ENCODE results near the gene KTN1.

Gene KTN1

DNA sequence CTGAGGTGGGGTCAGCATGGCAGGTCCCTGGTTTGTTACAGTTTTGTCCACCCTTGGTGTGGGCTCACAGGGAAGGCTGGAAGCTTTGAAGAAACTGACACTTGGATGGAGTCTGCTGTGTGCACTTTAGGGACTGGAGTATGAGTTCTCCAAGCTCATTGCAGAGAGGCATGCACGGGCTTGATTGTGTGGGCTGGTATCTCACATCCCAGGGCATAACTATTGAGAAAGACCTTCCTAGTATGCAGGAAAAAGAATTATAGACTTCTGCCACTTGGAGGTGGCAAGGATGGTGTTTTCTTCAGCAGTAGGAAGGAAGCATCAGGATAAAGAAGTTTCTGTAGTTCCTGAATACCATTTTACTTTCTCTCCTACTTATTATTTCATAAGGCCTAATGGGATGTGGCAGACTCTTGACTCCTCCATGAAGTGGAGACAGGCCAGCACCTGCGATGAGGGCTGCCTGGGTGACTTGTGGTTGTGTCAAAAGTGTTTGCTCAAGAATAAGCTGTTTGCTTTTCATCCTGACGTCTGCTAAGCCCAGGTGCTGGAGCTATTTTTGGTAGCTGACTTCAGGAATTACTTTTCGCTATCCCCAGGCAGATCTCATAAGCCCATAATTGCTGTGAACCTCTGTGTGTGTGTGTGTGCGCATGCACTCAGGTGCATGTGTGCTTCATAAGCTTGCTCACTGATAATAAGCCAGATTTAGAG lies 125.8 kb downstream of the KTN1 start:
- TF ChIP-seq, protein P1, sequence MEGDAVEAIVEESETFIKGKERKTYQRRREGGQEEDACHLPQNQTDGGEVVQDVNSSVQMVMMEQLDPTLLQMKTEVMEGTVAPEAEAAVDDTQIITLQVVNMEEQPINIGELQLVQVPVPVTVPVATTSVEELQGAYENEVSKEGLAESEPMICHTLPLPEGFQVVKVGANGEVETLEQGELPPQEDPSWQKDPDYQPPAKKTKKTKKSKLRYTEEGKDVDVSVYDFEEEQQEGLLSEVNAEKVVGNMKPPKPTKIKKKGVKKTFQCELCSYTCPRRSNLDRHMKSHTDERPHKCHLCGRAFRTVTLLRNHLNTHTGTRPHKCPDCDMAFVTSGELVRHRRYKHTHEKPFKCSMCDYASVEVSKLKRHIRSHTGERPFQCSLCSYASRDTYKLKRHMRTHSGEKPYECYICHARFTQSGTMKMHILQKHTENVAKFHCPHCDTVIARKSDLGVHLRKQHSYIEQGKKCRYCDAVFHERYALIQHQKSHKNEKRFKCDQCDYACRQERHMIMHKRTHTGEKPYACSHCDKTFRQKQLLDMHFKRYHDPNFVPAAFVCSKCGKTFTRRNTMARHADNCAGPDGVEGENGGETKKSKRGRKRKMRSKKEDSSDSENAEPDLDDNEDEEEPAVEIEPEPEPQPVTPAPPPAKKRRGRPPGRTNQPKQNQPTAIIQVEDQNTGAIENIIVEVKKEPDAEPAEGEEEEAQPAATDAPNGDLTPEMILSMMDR (IDR thresholded peaks at IDR 0.05; ENCODE audit: insufficient read depth, low read depth, low read length, missing control alignments) = peak; percentile 31
- peak; percentile 91 for DNase-seq (ENCODE audit: low read depth)
- no peak overlapping the region for H3K4me3 ChIP-seq (ENCODE audit: low read length)

DNA sequence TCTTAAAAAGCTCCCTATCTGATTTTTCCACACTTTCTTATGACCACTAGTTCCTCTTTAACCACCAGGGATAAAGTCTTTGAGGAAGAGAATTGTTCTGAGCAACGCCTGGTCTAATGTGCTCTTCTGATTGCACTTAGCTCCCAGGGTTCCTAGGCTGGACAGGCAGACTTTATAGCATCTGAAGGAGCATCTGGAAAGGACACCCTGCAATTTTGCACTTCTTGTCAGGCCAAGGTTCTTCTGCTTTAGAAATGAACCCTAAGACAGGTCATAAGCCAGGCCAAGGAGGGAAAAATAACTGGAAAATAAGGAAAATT lies 126.3 kb downstream of the KTN1 start:
- TF ChIP-seq, protein P1 (IDR thresholded peaks at IDR 0.05; ENCODE audit: insufficient read depth, low read depth, low read length, missing control alignments) = no peak
- DNase-seq (ENCODE audit: low read depth) = no peak
- H3K4me3 ChIP-seq (ENCODE audit: low read length) = no peak overlapping the region

DNA sequence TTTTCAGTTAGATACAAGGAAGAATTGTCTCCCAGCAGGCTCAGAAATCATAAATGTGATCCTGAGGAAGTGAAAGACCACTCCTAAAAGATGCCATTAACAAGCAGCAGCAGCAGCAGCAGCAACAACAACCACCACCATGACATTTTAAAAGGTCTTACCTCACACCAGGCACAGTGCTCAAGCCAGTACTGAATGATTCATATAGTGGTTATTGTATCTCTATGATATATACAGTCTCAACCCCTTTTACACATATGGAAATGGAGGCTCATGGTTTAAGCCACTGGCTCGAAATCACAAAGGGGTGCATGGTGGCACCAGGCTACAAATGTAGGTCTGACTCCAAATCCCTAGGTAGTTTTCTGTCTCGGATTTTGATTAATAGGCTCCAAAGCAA lies 126.9 kb downstream of the KTN1 start:
- TF ChIP-seq, protein P1 (IDR thresholded peaks at IDR 0.05; ENCODE audit: insufficient read depth, low read depth, low read length, missing control alignments) = no peak
- peak; percentile 51 for DNase-seq (ENCODE audit: low read depth)
- H3K4me3 ChIP-seq (ENCODE audit: low read length) = no peak overlapping the region

DNA sequence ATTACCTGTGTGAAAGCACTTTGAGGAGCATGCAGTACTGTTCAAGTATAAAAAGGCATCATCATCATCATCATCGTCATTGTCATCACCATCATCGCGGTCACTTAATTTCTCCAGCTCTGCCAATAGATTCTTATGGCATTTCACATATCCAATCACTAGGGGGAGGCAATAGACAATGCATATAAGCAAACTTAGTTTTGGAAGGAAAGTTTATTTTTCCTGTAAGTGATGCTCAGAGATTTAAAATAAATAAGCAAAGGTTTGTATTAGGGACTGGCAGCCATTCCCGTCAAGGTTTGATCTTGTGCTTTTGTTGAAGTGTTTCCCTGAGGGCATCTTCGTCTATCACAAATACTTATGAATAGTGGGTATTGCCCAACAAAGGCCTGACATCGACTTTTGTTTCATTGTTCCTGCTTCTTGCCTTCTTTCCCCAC lies 127.4 kb downstream of the KTN1 start:
- DNase-seq (ENCODE audit: low read depth) = peak; percentile 66
- TF ChIP-seq, protein P1 (IDR thresholded peaks at IDR 0.05; ENCODE audit: insufficient read depth, low read depth, low read length, missing control alignments) = peak; percentile 71
- H3K4me3 ChIP-seq (ENCODE audit: low read length) = no peak overlapping the region

DNA sequence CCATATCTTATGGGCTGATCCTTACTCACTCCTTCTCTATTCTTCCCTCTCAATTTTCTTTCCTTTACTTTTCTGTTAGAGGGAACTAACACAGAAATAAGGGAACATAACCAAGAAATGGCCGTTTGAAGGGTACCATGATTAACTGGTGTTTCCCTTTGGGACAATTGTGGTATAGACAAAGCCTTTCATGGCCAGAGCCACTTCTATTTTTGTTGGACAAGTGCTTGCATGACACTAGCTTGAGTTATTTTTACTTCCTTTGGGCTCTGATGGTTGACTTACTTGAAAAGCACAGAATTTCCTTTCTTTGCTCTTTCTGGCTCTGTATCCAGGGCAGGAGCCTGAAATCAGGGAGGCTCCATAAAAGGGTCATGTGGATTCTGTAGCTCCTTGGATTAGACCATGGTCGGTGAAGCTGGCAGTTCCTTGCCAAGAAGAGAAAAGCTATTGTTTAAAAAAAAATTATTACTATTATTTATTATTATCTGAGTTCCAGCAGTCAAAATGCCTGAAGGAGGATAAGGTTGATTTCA lies 130.6 kb downstream of the KTN1 start:
- TF ChIP-seq, protein P1 (IDR thresholded peaks at IDR 0.05; ENCODE audit: insufficient read depth, low read depth, low read length, missing control alignments) = no peak
- H3K4me3 ChIP-seq (ENCODE audit: low read length) = no peak overlapping the region
- no peak for DNase-seq (ENCODE audit: low read depth)

DNA sequence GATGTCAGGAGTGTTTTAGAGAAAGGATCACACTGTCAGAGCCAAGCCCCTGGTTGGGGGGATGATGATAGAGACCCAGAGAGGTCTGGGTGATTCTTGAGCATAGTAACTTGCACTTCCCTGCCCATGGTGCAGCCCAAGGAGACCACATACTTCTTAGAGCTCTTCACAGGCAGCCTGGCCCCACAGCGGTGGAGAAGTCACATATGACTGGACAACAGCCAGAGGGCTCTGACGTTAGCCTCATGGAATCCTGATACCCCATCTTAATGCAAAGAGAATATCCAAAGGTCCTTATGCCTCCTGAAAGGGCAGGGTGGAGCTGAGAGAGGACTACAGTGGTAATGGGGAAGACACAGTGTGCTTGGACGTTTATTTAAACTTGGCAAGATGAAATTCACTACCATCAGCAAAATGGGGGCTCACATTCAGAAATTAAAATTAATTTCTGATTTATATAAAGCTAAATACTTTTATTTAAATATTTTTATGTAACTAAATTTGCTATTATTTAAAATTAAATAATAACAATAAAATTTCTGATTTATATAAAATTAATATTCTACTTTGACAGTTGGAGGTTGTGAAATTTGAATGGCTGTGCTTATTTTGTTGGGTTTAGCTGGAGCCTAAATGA lies 131.3 kb downstream of the KTN1 start:
- H3K4me3 ChIP-seq (ENCODE audit: low read length) = no peak overlapping the region
- TF ChIP-seq, protein P1 (IDR thresholded peaks at IDR 0.05; ENCODE audit: insufficient read depth, low read depth, low read length, missing control alignments) = no peak
- DNase-seq (ENCODE audit: low read depth) = peak; percentile 47
